ENCODE data around the gene DGKQ.

DGKQ gene

DNA sequence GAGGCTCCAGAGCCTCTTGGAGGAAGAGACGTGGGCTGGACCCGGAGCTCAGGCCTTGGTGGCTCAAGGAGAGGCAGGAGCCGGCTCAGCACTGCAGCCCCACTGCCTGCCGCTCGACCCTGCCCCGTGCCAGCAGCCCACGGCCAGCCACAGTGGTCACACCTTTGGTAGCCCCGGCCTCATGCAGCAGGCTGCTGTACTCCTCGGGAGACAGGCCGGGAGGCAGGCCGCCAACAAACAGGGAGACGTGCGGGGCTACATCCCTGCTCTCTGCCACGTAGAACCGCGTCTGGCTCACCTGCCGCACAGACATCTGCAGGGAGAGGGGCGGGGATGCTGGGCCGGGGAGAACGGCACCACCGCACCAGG, 7.6 kb downstream of the DGKQ start:
- no peak for DNase-seq (ENCODE audit: low read depth, low spot score)
- no peak overlapping the region for H3K4me3 ChIP-seq (ENCODE audit: low read length)
- no peaks in the 10 kb centered on the region for H3K9me3 ChIP-seq (ENCODE audit: control insufficient read depth, insufficient read depth, low read length)
- peaks cover 5% of the 10 kb centered on the region; the same call in 1 of the 2 replicates for H3K36me3 ChIP-seq (ENCODE audit: control insufficient read depth, insufficient read depth, low read length)
- no CpG with 5 or more reads among the region's 21 CpGs for WGBS (ENCODE audit: insufficient coverage, insufficient read length)
- peaks cover 3% of the 10 kb centered on the region for H3K4me1 ChIP-seq (ENCODE audit: control insufficient read depth, insufficient read depth, low read length)
- H3K27me3 ChIP-seq (ENCODE audit: control insufficient read depth, insufficient read depth, low read length): no peaks in the 10 kb centered on the region
- H3K27ac ChIP-seq (ENCODE audit: low read length): no peak overlapping the region

DNA sequence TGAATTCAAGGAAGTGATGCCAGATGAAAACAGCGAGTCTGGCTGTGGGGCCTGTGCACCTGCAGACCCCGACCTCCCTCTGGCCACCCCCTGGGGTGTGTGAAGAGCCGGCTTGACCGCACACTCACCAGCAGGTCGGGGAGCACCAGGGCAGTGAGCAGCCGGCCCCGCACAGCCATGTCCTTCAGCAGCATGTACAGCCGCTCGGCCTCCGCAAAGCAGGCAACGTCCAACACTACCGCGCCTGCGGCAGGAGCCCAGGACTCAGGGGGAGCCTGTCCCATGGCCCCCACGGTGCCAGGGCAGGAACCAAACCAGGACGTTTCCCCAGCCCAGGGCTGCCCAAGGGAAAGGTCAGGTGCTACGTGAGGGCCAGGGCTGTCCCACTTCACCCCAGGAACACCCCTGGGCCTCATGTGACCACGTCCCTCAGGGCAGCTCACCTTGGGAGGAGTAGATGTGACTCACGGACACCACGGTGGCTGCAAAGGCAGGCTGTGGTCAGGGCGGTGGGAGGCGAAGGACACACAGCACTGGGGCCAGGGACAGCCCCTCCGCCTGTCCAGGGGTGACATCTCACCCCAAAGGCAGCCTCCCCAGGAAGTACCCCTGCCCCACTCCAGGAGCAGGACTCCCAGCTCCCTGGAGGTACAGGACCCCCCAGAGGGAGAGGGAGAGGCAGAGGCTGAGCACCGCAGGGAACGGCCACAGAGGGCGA, 8.2 kb downstream of the DGKQ start:
- Histone ChIP-seq H3K9me3 (ENCODE audit: control insufficient read depth, insufficient read depth, low read length) (no peaks in the 10 kb centered on the region), H3K36me3 (ENCODE audit: control insufficient read depth, insufficient read depth, low read length) (peaks cover 5% of the 10 kb centered on the region; the same call in 1 of the 2 replicates), H3K27me3 (ENCODE audit: control insufficient read depth, insufficient read depth, low read length) (no peaks in the 10 kb centered on the region), H3K4me3 (ENCODE audit: low read length) (no peak overlapping the region), H3K27ac (ENCODE audit: low read length) (no peak overlapping the region), H3K4me1 (ENCODE audit: control insufficient read depth, insufficient read depth, low read length) (peaks cover 3% of the 10 kb centered on the region)
- DNase-seq (ENCODE audit: low read depth, low spot score): no peak
- WGBS (ENCODE audit: insufficient coverage, insufficient read length): no CpG with 5 or more reads among the region's 26 CpGs

DNA sequence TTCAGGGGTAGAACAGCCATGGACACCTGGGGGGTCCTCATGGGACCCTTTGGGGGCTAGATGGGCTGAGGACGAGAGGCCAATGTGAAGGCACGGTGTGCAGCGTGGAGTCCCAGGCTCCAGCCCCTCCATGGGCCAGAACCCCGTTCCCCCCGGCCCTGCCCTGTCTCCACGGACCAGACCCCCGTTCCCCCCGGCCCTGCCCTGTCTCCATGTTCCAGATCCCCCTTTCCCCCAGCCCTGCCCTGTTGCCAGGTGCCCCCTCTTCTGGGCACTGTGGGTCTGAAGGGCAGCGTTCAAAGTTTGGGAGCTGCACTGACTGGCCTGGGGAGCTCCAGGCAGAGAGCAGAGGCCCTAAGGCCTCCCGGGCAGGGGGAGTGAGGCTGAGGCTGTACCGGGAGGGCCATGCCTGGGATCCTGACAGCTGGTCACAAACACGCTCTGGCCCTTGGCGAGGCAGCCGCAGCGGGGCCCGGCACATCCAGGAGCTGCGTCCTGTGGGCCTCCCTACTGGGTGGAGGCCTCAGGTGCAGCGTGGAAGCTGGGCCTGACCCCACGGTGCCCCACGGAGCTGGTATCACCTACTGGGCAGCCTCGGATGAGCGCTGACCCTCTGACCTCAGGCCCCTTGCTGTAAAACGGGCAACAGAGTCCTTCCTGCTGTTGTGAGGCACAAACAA, 8.9 kb downstream of the DGKQ start:
- H3K27me3 ChIP-seq (ENCODE audit: control insufficient read depth, insufficient read depth, low read length): no peaks in the 10 kb centered on the region
- H3K4me1 ChIP-seq (ENCODE audit: control insufficient read depth, insufficient read depth, low read length): peaks cover 3% of the 10 kb centered on the region
- no peak for DNase-seq (ENCODE audit: low read depth, low spot score)
- peaks cover 5% of the 10 kb centered on the region; the same call in 1 of the 2 replicates for H3K36me3 ChIP-seq (ENCODE audit: control insufficient read depth, insufficient read depth, low read length)
- H3K4me3 ChIP-seq (ENCODE audit: low read length): no peak overlapping the region
- H3K9me3 ChIP-seq (ENCODE audit: control insufficient read depth, insufficient read depth, low read length): no peaks in the 10 kb centered on the region
- H3K27ac ChIP-seq (ENCODE audit: low read length): no peak overlapping the region
- WGBS (ENCODE audit: insufficient coverage, insufficient read length): no CpG with 5 or more reads among the region's 23 CpGs

DNA sequence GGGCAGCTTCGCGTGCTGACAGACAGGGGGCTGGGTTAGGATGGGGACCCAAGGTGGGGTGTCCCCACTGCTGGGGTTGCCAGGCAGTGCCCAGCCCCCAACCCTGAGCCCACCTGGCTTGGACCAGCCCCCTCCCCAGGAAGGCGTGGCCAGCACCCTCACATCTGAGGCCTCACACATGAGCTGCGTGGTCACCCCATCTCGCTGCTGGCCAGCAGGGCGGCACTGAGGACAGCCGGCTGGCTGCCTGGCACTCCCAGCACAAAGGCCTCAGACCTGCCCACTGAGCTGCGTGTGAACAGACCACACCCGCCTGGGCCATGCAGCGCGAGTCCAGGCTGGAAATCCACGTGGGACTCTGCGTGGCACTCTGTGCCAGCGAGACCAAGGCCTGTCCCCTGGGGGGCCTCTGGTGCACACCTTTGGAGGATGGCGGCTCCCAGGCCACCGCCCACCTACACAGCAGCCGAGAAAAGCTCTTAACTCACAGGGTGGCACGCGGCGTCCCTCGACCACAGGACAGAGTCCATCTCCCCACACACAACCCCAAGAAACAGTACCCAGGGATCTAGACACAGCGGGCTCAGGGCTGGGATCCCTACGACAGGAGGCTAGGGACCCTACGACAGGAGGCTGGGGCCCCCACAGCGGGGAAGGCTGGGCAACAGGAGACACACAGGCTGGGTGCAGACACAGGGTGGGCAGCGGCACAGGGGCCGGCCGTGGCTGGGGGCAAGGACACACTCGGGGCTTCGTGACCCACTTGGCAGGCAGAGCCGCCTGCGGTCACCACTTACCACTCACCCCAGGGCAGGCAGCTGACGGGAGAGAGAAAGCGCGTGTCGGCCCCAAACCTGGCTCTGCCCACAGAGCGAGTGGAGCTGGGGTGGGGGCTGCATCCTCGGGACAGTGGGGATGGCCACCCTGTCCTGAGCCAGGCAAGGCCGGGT, 9.8 kb downstream of the DGKQ start:
- WGBS (ENCODE audit: insufficient coverage, insufficient read length): no CpG with 5 or more reads among the region's 39 CpGs
- no peak overlapping the region for H3K27ac ChIP-seq (ENCODE audit: low read length)

DNA sequence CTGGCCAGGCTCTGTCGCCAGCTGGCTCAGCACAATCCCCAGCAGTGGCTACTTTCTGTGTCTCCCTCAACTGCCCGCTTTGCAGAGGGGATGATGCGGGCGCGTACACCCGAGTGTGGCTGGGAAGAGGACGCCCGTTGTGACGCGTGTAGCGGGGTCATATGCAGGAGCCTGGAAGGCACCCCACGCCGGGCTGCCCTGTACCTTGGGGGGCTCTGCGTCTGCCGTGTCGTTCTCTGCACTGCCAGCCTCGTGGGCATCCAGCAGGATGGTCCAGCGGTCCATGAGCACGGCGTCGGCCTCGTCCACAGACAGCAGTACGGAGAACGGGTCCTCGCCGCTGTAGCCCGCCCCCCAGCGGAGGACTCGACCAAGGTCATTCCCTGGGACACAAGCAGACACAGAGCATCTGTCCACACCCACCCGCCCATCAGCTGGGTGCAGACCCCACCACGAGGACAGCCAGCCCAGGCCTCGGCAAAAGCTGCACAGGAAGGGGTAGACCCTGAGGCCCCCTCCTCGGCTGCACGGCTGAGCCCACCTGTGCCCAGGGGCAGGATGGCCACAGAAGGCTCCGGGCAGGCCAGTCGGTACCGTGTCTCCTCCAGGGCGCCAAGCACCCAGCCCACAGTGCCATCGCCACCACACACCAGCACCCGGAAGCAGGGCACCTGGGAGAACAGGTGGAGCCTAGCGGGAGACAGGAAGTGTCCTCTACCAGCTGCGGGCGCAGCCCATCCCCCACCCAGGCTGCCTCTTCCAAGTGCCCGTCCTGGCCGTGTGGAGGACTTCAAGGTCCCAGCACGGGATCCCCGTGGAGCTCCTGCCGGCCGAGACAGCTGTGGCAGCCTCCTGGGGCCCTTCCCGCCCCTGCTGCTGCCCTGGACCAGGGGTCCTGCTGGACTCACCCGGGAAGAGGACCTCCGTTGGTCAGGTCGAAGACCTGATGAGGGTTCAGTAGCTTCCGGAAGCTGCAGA, 10.8 kb downstream of the DGKQ start:
- H3K36me3 ChIP-seq (ENCODE audit: control insufficient read depth, insufficient read depth, low read length): peaks cover 5% of the 10 kb centered on the region; the same call in 1 of the 2 replicates
- H3K9me3 ChIP-seq (ENCODE audit: control insufficient read depth, insufficient read depth, low read length): no peaks in the 10 kb centered on the region
- whole genome bisulfite sequencing (ENCODE audit: insufficient coverage, insufficient read length): no CpG with 5 or more reads among the region's 54 CpGs
- H3K27me3 ChIP-seq (ENCODE audit: control insufficient read depth, insufficient read depth, low read length): no peaks in the 10 kb centered on the region
- H3K4me3 ChIP-seq (ENCODE audit: low read length): no peak overlapping the region
- no peaks in the 10 kb centered on the region; the same call in 1 of the 2 replicates for H3K4me1 ChIP-seq (ENCODE audit: control insufficient read depth, insufficient read depth, low read length)
- H3K27ac ChIP-seq (ENCODE audit: low read length): no peak overlapping the region
- DNase-seq (ENCODE audit: low read depth, low spot score): no peak

More for the DNA sequence above, 9.8 kb downstream of the DGKQ start:
- H3K9me3 ChIP-seq (ENCODE audit: control insufficient read depth, insufficient read depth, low read length): no peaks in the 10 kb centered on the region
- H3K4me3 ChIP-seq (ENCODE audit: low read length): no peak overlapping the region
- H3K4me1 ChIP-seq (ENCODE audit: control insufficient read depth, insufficient read depth, low read length): peaks cover 1% of the 10 kb centered on the region
- no peak for DNase-seq (ENCODE audit: low read depth, low spot score)
- peaks cover 5% of the 10 kb centered on the region; the same call in 1 of the 2 replicates for H3K36me3 ChIP-seq (ENCODE audit: control insufficient read depth, insufficient read depth, low read length)
- H3K27me3 ChIP-seq (ENCODE audit: control insufficient read depth, insufficient read depth, low read length): no peaks in the 10 kb centered on the region

DNA sequence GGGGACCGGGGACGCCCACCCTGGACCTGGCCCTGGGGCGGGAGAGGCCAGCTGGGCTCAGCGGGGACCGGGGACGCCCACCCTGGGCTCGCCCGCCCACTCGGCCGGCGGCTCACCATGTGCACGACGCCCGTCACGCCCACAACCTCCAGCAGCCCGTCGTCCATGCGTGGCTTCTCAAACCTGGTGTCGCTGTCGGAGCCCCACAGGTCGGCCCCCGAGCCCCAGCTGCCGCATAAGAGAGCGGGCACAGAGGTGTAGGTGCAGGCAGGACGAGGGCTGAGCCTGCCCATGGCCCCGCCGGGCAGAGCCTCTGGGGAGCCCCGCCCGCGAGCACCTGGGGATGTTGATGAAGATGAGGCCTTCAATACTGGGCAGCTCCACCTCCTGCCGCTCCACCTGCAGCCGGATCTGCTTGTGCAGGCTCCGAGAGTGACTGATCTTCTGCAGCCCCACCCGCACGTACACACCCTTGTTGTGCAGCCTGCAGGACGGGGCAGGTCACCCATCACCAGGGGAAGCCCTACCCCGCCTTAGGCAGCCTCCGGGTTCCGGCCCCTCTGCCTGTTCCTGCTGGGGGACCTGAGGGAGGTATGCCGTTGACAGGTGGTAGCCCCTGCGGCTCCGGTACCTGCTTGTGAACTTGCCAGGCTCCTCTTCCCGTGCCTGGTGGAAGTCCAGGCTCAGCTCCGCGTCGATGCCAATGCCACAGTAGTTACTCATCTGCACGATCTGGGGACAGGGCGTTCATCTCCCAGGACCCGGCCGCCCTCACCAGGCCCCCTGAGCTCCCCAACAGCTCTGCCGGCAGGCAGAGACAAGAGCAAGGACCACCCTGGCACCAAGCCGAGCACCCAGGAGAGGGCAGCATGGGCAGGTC, 11.8 kb downstream of the DGKQ start:
- Histone ChIP-seq H3K4me1 (ENCODE audit: control insufficient read depth, insufficient read depth, low read length) (no peaks in the 10 kb centered on the region; the same call in 1 of the 2 replicates), H3K9me3 (ENCODE audit: control insufficient read depth, insufficient read depth, low read length) (no peaks in the 10 kb centered on the region), H3K27ac (ENCODE audit: low read length) (no peak overlapping the region), H3K36me3 (ENCODE audit: control insufficient read depth, insufficient read depth, low read length) (peaks cover 5% of the 10 kb centered on the region; the same call in 1 of the 2 replicates), H3K27me3 (ENCODE audit: control insufficient read depth, insufficient read depth, low read length) (no peaks in the 10 kb centered on the region), H3K4me3 (ENCODE audit: low read length) (no peak overlapping the region)
- DNase-seq (ENCODE audit: low read depth, low spot score): no peak
- WGBS (ENCODE audit: insufficient coverage, insufficient read length): no CpG with 5 or more reads among the region's 52 CpGs

DNA sequence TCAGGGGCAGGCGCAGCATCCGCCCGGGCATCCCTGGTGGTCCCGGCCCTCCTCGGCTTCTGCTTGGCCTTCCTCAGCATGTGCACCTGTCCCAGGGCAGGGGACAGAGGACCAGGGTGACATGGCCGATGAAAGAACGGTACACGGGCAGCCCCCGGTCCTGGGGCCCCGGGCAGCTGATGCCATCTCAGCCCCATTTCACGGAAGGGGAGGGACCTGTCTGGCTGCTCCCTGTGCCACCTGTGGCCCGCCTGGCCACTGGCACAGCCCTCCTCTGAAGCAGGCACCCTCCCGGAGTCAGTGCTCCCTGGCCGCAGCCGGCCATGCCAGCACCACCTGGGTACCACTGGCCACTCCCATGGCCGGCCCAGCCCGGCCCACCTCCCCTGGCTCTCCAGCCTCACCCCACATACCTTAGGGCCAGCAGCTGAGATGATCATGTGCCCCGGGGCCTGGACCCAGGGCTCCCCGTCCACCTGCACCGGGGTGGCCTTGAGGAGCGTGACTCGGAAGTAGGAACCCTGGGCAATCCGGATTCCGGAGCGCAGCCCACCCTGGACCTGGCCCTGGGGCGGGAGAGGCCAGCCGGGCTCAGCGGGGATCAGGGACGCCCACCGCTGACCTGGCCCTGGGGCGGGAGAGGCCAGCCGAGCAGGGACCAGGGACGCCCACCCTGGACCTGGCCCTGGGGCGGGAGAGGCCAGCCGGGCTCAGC, 12.6 kb downstream of the DGKQ start:
- Histone ChIP-seq H3K27me3 (ENCODE audit: control insufficient read depth, insufficient read depth, low read length) (no peaks in the 10 kb centered on the region), H3K36me3 (ENCODE audit: control insufficient read depth, insufficient read depth, low read length) (peaks cover 5% of the 10 kb centered on the region; the same call in 1 of the 2 replicates), H3K27ac (ENCODE audit: low read length) (no peak overlapping the region), H3K4me3 (ENCODE audit: low read length) (no peak overlapping the region), H3K9me3 (ENCODE audit: control insufficient read depth, insufficient read depth, low read length) (no peaks in the 10 kb centered on the region), H3K4me1 (ENCODE audit: control insufficient read depth, insufficient read depth, low read length) (no peaks in the 10 kb centered on the region; the same call in 1 of the 2 replicates)
- no CpG with 5 or more reads among the region's 35 CpGs for WGBS (ENCODE audit: insufficient coverage, insufficient read length)
- DNase-seq (ENCODE audit: low read depth, low spot score): no peak

DNA sequence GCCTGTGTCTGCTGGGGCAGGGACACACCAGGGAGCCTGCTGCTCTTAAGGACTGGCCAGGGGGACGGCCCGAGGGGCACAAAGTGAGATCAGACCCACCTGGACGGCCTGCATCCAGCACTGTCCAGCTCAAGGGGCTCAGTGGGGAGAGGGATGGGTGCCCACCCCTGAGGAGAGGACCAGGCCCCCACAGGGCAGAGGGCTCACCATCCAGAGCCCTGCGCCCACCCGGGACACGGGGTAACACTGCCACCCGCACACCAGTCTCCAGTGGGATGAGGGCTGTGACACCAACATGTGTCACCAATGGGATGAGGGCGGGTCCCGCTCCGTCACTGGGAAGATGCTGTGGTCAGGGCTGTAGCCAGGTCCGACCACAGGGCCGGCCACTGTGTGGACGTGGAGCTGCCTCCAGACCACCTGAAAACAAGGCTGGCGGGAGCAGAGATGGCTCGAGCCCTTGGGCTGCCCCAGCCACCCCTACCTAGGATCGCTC, 13.2 kb downstream of the DGKQ start:
- no peak for DNase-seq (ENCODE audit: low read depth, low spot score)
- Histone ChIP-seq H3K27me3 (ENCODE audit: control insufficient read depth, insufficient read depth, low read length) (no peaks in the 10 kb centered on the region), H3K9me3 (ENCODE audit: control insufficient read depth, insufficient read depth, low read length) (no peaks in the 10 kb centered on the region), H3K27ac (ENCODE audit: low read length) (no peak overlapping the region), H3K36me3 (ENCODE audit: control insufficient read depth, insufficient read depth, low read length) (peaks cover 4% of the 10 kb centered on the region; the same call in 1 of the 2 replicates), H3K4me3 (ENCODE audit: low read length) (no peak overlapping the region), H3K4me1 (ENCODE audit: control insufficient read depth, insufficient read depth, low read length) (no peaks in the 10 kb centered on the region; the same call in 1 of the 2 replicates)
- WGBS (ENCODE audit: insufficient coverage, insufficient read length): no CpG with 5 or more reads among the region's 16 CpGs

All from iPS DF 6.9 (cell line).